Osteocyte (in vitro differentiated cells): ENCODE data around the gene SVOP. TPM values are rescaled to one million over a fixed set of nuclear protein-coding genes. Genes with fewer than 3 reads are reported as not detected.

Experiments
- DNase-seq: peaks from one replicate; pipeline ENCODE4 v3.0.0; 2021; ENCODE audit warnings: mixed read lengths; ENCODE audit not compliant: unreplicated experiment; ENCODE audit errors: extremely low spot score
- H3K27ac Mint-ChIP-seq: one replicate; pipeline ENCODE4 v1.8.0; 2021; ENCODE audit warnings: mild to moderate bottlenecking, mixed read lengths; ENCODE audit not compliant: unreplicated experiment
- H3K27me3 Mint-ChIP-seq: one replicate; pipeline ENCODE4 v1.8.0; 2021; ENCODE audit warnings: mixed read lengths; ENCODE audit not compliant: unreplicated experiment
- H3K36me3 Mint-ChIP-seq: one replicate; pipeline ENCODE4 v1.8.0; 2021; ENCODE audit warnings: mixed read lengths; ENCODE audit not compliant: unreplicated experiment
- H3K4me1 Mint-ChIP-seq: one replicate; pipeline ENCODE4 v1.8.0; 2021; ENCODE audit warnings: mixed read lengths; ENCODE audit not compliant: unreplicated experiment
- H3K4me3 Mint-ChIP-seq: one replicate; pipeline ENCODE4 v1.8.0; 2021; ENCODE audit warnings: mild to moderate bottlenecking, moderate library complexity, mixed read lengths; ENCODE audit not compliant: unreplicated experiment
- H3K9me3 Mint-ChIP-seq: one replicate; pipeline ENCODE4 v1.8.0; 2021; ENCODE audit warnings: mixed read lengths; ENCODE audit not compliant: unreplicated experiment
- CTCF ChIP-seq: fragments of 200-600 bp; sonication (generic); IDR thresholded peaks from 2 replicates; pipeline ENCODE4 v1.5.0; 2021; ENCODE audit warnings: antibody characterized with exemption, mild to moderate bottlenecking, moderate library complexity
- total RNA-seq: library from RNA; stranded (reverse); gene quantifications from 2 replicates; pipeline ENCODE4 v1.2.1, GENCODE V29; 2021

The SVOP gene
- total RNA-seq, 1 donor from 2014 or later = not detected

- Mint-ChIP-seq H3K4me3 (peak overlapping the region; percentile 76), H3K27ac (peak overlapping the region; percentile 83), H3K36me3 (peaks cover 9% of the 10 kb centered on the region), H3K4me1 (peaks cover 46% of the 10 kb centered on the region), H3K27me3 (no peaks in the 10 kb centered on the region), H3K9me3 (no peaks in the 10 kb centered on the region)
- no peak for TF ChIP-seq CTCF
- no peak for DNase-seq
Measured at GRCh38 chr12:108858311-108859074, 162.4 kb downstream of the SVOP start.

Other genes with a start within 250 kb of the SVOP start
- gene SSH1, start 163.5 kb downstream of the SVOP start, total RNA-seq = 96.9 and 109 TPM in 2 replicates
- not detected in 2 replicates for gene DAO, start 141.0 kb downstream of the SVOP start, total RNA-seq
- 18.1 and 18.2 TPM in 2 replicates for gene USP30, start 31.5 kb upstream of the SVOP start, total RNA-seq
- gene ALKBH2, start 72.4 kb upstream of the SVOP start, total RNA-seq = 17.4 and 17.7 TPM in 2 replicates
- 16.2 and 18.6 TPM in 2 replicates for gene UNG, start 76.5 kb upstream of the SVOP start, total RNA-seq
- gene ACACB, start 95.5 kb upstream of the SVOP start, total RNA-seq = 4.4 and 5.4 TPM in 2 replicates